Activated effector memory CD4-positive, alpha-beta T cell treated with anti-CD3 and anti-CD28 coated beads, Interleukin-2, amount 50 U/mL, for 16 hours (primary cell): ENCODE results near the gene OBI1.
A peak's percentile ranks its signal among the peaks of the same experiment; 100 is the strongest.

Source experiments
- DNase-seq: peaks from one replicate; pipeline ENCODE4 v3.0.0-alpha.2; 2020

OBI1 gene

GRCh38 chr13:78602561-78603239, 56.3 kb downstream of the OBI1 start:
- peak; percentile 65 for DNase-seq

- no peak for DNase-seq
Measured at GRCh38 chr13:78601874-78602560, 56.9 kb downstream of the OBI1 start.

GRCh38 chr13:78601124-78601873, 57.7 kb downstream of the OBI1 start:
- DNase-seq, result peak; percentile 64

- no peak for DNase-seq
Measured at GRCh38 chr13:78600280-78600883, 58.6 kb downstream of the OBI1 start.

- no peak for DNase-seq
Measured at GRCh38 chr13:78599645-78600279, 59.2 kb downstream of the OBI1 start.

GRCh38 chr13:78598966-78599644, 59.9 kb downstream of the OBI1 start:
- DNase-seq, result no peak

GRCh38 chr13:78598116-78598781, 60.7 kb downstream of the OBI1 start:
- DNase-seq, result no peak

GRCh38 chr13:78597602-78597932, 61.4 kb downstream of the OBI1 start:
- DNase-seq, result no peak

- DNase-seq, result no peak
Measured at GRCh38 chr13:78596736-78597601, 62.0 kb downstream of the OBI1 start.

- no peak for DNase-seq
Measured at GRCh38 chr13:78596399-78596735, 62.6 kb downstream of the OBI1 start.

- no peak for DNase-seq
Measured at GRCh38 chr13:78595495-78596398, 63.2 kb downstream of the OBI1 start.

GRCh38 chr13:78594456-78594975, 64.4 kb downstream of the OBI1 start:
- no peak for DNase-seq

- no peak for DNase-seq
Measured at GRCh38 chr13:78593652-78594455, 65.1 kb downstream of the OBI1 start.

- no peak for DNase-seq
Measured at GRCh38 chr13:78593129-78593528, 65.8 kb downstream of the OBI1 start.

- no peak for DNase-seq
Measured at GRCh38 chr13:78592584-78592983, 66.4 kb downstream of the OBI1 start.

GRCh38 chr13:78589206-78589605, 69.7 kb downstream of the OBI1 start:
- DNase-seq, result no peak

GRCh38 chr13:78587395-78587794, 71.6 kb downstream of the OBI1 start:
- DNase-seq, result no peak

- DNase-seq, result no peak
Measured at GRCh38 chr13:78586706-78587105, 72.2 kb downstream of the OBI1 start.

GRCh38 chr13:78576261-78576660, 82.7 kb downstream of the OBI1 start:
- no peak for DNase-seq
